Hepatocyte (in vitro differentiated cells): Measurements from ENCODE around the gene ARHGAP15. TPM values are rescaled to one million over a fixed set of nuclear protein-coding genes. Genes with fewer than 3 reads are reported as not detected.

ENCODE experiments used
- DNase-seq: peaks from one replicate; pipeline ENCODE4 v3.0.0-alpha.2; 2016; ENCODE audit warnings: low spot score
- H2AFZ ChIP-seq: fragments of 200-600 bp; sonication (generic); 2 replicates; pipeline ENCODE4 v1.6.0; 2016; ENCODE audit warnings: antibody characterized with exemption, mild to moderate bottlenecking
- H3K27ac ChIP-seq: fragments of 200-600 bp; sonication (generic); 2 replicates; pipeline ENCODE4 v1.5.1; 2016; ENCODE audit warnings: mild to moderate bottlenecking
- H3K27me3 ChIP-seq: fragments of 200-600 bp; sonication (generic); 2 replicates; pipeline ENCODE4 v1.6.1; 2016
- H3K36me3 ChIP-seq: fragments of 200-600 bp; sonication (generic); replicated peaks from 2 replicates; pipeline ENCODE4 v1.5.1; 2016; ENCODE audit warnings: low read depth; ENCODE audit not compliant: insufficient read depth
- H3K4me1 ChIP-seq: fragments of 200-600 bp; sonication (generic); 2 replicates; pipeline ENCODE4 v1.5.1; 2016; ENCODE audit warnings: mild to moderate bottlenecking, moderate library complexity; ENCODE audit not compliant: insufficient read depth
- H3K4me2 ChIP-seq: fragments of 200-600 bp; sonication (generic); 2 replicates; pipeline ENCODE4 v1.6.0; 2016
- H3K4me3 ChIP-seq: fragments of 200-600 bp; sonication (generic); 2 replicates; pipeline ENCODE4 v1.5.1; 2016; ENCODE audit warnings: mild to moderate bottlenecking
- H3K79me2 ChIP-seq: fragments of 200-600 bp; sonication (generic); 2 replicates; pipeline ENCODE4 v1.6.0; 2017; ENCODE audit warnings: mild to moderate bottlenecking
- H3K9me2 ChIP-seq: fragments of 200-600 bp; sonication (generic); replicated peaks from 2 replicates; pipeline ENCODE4 v1.6.0; 2017; ENCODE audit warnings: mild to moderate bottlenecking; ENCODE audit not compliant: insufficient read depth
- H3K9me3 ChIP-seq: fragments of 200-600 bp; sonication (generic); 2 replicates; pipeline ENCODE4 v1.5.1; 2016; ENCODE audit warnings: low read depth, mild to moderate bottlenecking
- H4K20me1 ChIP-seq: fragments of 200-600 bp; sonication (generic); 2 replicates; pipeline ENCODE4 v1.6.0; 2016; ENCODE audit warnings: mild to moderate bottlenecking; ENCODE audit not compliant: insufficient read depth, poor library complexity, severe bottlenecking
- EZH2 ChIP-seq: fragments of 200-600 bp; sonication (generic); IDR thresholded peaks from 2 replicates; pipeline ENCODE4 v1.6.1; 2016; ENCODE audit warnings: antibody characterized with exemption, mild to moderate bottlenecking, borderline replicate concordance
- EZH2phosphoT487 ChIP-seq: fragments of 200-600 bp; sonication (generic); IDR thresholded peaks from one replicate; pipeline ENCODE4 v1.6.1; 2018; ENCODE audit warnings: antibody characterized with exemption, mild to moderate bottlenecking, low read depth, moderate library complexity; ENCODE audit not compliant: unreplicated experiment, severe bottlenecking
- WGBS: methylation state at CpG from one replicate; pipeline ENCODE4 v1.1.6; 2016; ENCODE audit warnings: low lambda C conversion rate; ENCODE audit errors: missing lambda C conversion rate; 5-methylcytosine and 5-hydroxymethylcytosine counted together
- polyA plus RNA-seq: library from polyadenylated mRNA; unstranded; fragments of >200 nt; fragmentation: Nextera tagmentation; extraction: Ambion mirVana; gene quantifications from 2 replicates; pipeline ENCODE4 v1.2.1, GENCODE V29; 2016
- total RNA-seq: library from RNA; depleted of rRNA; stranded (reverse); fragments of >200 nt; gene quantifications from 2 replicates; pipeline ENCODE4 v1.2.3, GENCODE V29; 2014
- TF ChIP-seq, protein P1 (sequence below): fragments of 200-600 bp; sonication (generic); IDR thresholded peaks from 2 replicates; pipeline ENCODE4 v1.5.1; 2016; ENCODE audit warnings: antibody characterized with exemption, mild to moderate bottlenecking; ENCODE audit not compliant: poor library complexity

Gene ARHGAP15
- total and polyA plus RNA-seq, 2 experiments from 2014 or later: 0.17 TPM; not detected in 1

DNA sequence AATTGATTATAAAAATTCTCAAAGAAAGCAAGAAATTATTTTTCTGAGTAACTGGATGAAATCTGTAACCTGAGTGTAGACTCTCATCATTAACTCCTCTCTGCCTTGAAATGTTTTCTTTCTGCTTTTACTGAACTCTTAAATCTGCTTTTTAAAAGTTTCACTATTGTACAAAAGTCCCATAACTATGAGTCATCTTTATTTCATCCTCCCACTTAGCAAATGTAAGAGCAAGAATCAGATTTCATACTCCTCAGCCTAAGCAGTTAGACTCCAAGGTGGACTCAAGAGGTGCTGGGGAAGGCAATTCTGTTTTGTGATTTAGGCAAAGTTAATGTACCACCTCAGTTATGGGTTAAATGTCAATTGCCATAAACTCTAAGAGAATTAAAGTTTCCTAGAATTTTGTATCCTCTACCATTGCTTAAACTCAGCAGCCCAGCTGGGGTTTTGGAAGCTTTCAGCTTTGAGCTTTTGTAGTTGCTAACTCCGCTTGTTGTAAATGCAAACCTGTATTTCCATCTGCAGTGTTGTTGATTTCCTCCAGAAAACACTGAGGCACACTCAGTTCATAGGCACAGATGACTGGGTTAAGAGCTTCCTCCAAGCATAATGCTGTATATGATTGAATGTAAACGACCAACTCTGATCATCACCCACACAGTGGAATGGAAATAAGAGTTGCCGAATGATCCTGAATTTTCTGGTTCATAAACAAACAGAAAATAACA, 268.8 kb downstream of the ARHGAP15 start:
- Histone ChIP-seq H3K9me2 (no peaks in the 10 kb centered on the region), H3K36me3 (no peaks in the 10 kb centered on the region), H3K4me3 (no peak overlapping the region), H3K4me2 (peak overlapping the region; percentile 50), H4K20me1 (no peaks in the 10 kb centered on the region), H3K9me3 (no peaks in the 10 kb centered on the region), H3K4me1 (no peaks in the 10 kb centered on the region), H3K27ac (peak overlapping the region; percentile 42), H2AFZ (no peak overlapping the region), H3K27me3 (no peaks in the 10 kb centered on the region), H3K79me2 (no peaks in the 10 kb centered on the region)
- 56% methylated on average over 3 of the region's 3 CpGs for WGBS
- TF ChIP-seq EZH2phosphoT487 (no peak), EZH2 (no peak)
- TF ChIP-seq, protein P1, sequence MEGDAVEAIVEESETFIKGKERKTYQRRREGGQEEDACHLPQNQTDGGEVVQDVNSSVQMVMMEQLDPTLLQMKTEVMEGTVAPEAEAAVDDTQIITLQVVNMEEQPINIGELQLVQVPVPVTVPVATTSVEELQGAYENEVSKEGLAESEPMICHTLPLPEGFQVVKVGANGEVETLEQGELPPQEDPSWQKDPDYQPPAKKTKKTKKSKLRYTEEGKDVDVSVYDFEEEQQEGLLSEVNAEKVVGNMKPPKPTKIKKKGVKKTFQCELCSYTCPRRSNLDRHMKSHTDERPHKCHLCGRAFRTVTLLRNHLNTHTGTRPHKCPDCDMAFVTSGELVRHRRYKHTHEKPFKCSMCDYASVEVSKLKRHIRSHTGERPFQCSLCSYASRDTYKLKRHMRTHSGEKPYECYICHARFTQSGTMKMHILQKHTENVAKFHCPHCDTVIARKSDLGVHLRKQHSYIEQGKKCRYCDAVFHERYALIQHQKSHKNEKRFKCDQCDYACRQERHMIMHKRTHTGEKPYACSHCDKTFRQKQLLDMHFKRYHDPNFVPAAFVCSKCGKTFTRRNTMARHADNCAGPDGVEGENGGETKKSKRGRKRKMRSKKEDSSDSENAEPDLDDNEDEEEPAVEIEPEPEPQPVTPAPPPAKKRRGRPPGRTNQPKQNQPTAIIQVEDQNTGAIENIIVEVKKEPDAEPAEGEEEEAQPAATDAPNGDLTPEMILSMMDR: no peak
- no peak for DNase-seq

DNA sequence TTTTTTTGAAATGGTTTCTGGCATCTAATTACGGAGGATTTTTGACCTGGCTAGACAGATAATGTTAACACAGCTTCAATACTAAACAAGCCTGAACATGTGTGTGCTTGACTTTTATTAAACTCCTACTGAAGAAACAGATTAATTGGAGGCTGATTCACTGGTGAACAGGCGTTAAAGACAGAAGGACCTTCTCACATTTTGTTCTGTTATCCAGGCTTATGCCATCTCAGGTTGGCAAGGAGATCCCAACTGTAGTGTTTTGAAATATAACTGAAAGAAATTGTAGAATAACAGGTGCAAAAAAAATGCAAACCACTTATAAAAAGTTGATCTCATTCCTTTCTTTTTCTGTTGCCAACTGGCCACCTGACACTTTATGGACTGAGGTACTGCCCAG, 269.6 kb downstream of the ARHGAP15 start:
- H3K4me2 ChIP-seq: peak overlapping the region; percentile 50
- no peak overlapping the region for H3K27ac ChIP-seq
- H3K27me3 ChIP-seq: no peaks in the 10 kb centered on the region
- no peaks in the 10 kb centered on the region for H3K79me2 ChIP-seq
- no peak for DNase-seq
- no peaks in the 10 kb centered on the region for H4K20me1 ChIP-seq
- no peak overlapping the region for H2AFZ ChIP-seq
- TF ChIP-seq EZH2phosphoT487: no peak
- TF ChIP-seq EZH2: no peak
- TF ChIP-seq, protein P1: no peak
- H3K4me3 ChIP-seq: no peak overlapping the region
- H3K36me3 ChIP-seq: no peaks in the 10 kb centered on the region
- 47% methylated on average over 2 of the region's 2 CpGs for WGBS
- H3K4me1 ChIP-seq: no peaks in the 10 kb centered on the region
- H3K9me2 ChIP-seq: no peaks in the 10 kb centered on the region
- no peaks in the 10 kb centered on the region for H3K9me3 ChIP-seq

DNA sequence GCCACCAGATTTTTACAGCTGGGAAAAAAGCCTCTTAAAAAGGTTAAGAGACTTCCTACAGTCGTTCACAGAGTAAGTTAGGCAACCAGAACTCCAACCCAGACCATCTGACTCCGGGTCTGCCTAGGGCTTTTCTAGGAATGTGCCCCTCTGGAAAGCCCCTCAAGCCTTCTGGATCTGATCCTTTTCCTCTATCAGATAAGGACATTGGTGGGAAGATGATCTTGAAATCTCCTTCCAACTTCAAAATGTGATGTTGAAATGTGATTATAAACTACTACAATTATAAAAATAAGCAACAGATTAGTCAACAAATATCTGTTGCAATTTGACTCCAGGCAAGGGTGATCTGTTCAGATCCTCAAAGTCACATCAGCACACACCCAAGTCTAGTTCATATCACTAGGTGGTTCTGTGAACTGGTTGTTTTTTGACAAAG, 270.4 kb downstream of the ARHGAP15 start:
- no peaks in the 10 kb centered on the region for H3K9me2 ChIP-seq
- H3K9me3 ChIP-seq: no peaks in the 10 kb centered on the region
- no peaks in the 10 kb centered on the region for H3K79me2 ChIP-seq
- DNase-seq: no peak
- H3K36me3 ChIP-seq: no peaks in the 10 kb centered on the region
- no peak overlapping the region for H3K4me3 ChIP-seq
- no peak overlapping the region for H3K27ac ChIP-seq
- TF ChIP-seq EZH2phosphoT487 (no peak), EZH2 (no peak)
- TF ChIP-seq, protein P1: no peak
- no peaks in the 10 kb centered on the region for H3K27me3 ChIP-seq
- H2AFZ ChIP-seq: no peak overlapping the region
- no peaks in the 10 kb centered on the region for H3K4me1 ChIP-seq
- H3K4me2 ChIP-seq: no peak overlapping the region
- no peaks in the 10 kb centered on the region for H4K20me1 ChIP-seq
- 48% methylated on average over 2 of the region's 2 CpGs for WGBS
